Erythroblast (primary cell): ENCODE data around the gene NFIA.

Experiments
- GATA1 ChIP-seq: IDR thresholded peaks from 2 replicates; pipeline ENCODE4 v1.6.1; 2011; ENCODE audit warnings: low read depth, mild to moderate bottlenecking, control low read depth, low read length, moderate library complexity
- POLR2A ChIP-seq: IDR thresholded peaks from 2 replicates; pipeline ENCODE4 v1.6.1; 2011; ENCODE audit warnings: mild to moderate bottlenecking, low read length

DNA sequence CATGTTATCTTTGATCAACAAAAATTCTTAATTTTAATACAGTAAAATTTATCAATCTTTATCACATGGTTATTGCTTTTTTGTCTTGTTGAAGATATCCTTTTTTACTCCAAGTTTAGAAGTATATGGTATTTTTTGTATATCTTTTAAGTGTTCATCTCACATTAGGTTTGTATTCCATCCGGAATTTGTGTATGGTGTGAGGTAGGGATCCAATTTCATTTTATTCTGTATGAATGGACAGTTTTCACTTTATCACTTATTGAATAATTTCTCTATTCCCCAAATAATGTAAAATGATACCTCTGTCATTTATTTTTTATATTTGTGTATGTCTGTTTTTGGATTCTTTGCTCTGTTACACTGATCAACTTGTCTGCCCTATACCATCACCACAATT is 25.3 kb downstream of the NFIA start:
- no peak for TF ChIP-seq POLR2A
- TF ChIP-seq GATA1 = no peak
